HepG2 (cell line): Measurements from ENCODE around the gene GRAP.
"Not testable (repeated sequence)": the region's sequence is repeated elsewhere in the genome, so short reads cannot be mapped to it uniquely, and the experiment has no call there.

ENCODE experiments used
- EZH2 ChIP-seq: conservative IDR thresholded peaks from 2 replicates; pipeline ENCODE4 v1.6.1; 2012; ENCODE audit warnings: mild to moderate bottlenecking, low read depth, low read length, moderate library complexity
- RARG ChIP-seq: sonication (generic); formaldehyde crosslinking; IDR thresholded peaks from 2 replicates; pipeline ENCODE4 v1.4.0; 2020; ENCODE audit warnings: low read depth, mild to moderate bottlenecking, missing genetic modification reagents
- ZNF567 ChIP-seq: sonication (generic); formaldehyde crosslinking; IDR thresholded peaks from 2 replicates; pipeline ENCODE4 v1.8.1; 2023; ENCODE audit warnings: mild to moderate bottlenecking, missing genetic modification reagents, borderline replicate concordance

- not testable (repeated sequence) for TF ChIP-seq ZNF567 (CRISPR knock-in tag); RARG (CRISPR knock-in tag); EZH2
Measured at GRCh38 chr17:19062009-19062717, 15.4 kb upstream of the GRAP start.
